ENCODE data around the gene PIANP. TPM values are rescaled to one million over a fixed set of nuclear protein-coding genes. Genes with fewer than 3 reads are reported as not detected.

Gene PIANP
- 0.95 to 1.5 TPM (median 0.97 TPM) in 5 replicates for total RNA-seq (2022; extraction: Qiagen RNA extraction; ENCODE audit: low read depth)

GRCh38 chr12:6700646-6701051, at the start of gene PIANP:
TSS of gene PIANP (minus strand) at chr12:6700815. CDS start at chr12:6698061, 2,754 bp downstream.

GRCh38 chr12:6723607-6724408, 23.2 kb upstream of the PIANP start, which contains the start of gene COPS7A:
TSS of gene COPS7A (plus strand) at chr12:6724046. CDS start at chr12:6724657, 611 bp downstream.

GRCh38 chr12:6688999-6689882, 11.4 kb downstream of the PIANP start, which contains the start of gene ZNF384:
TSS of gene ZNF384 (minus strand) at chr12:6689375. CDS start at chr12:6679520, 9,855 bp downstream.

GRCh38 chr12:6662906-6663742, 37.5 kb downstream of the PIANP start, which contains the start of gene ING4:
TSS of gene ING4 (minus strand) at chr12:6663119. CDS start at chr12:6663101, 18 bp downstream.

GRCh38 chr12:6647083-6647604, 53.5 kb downstream of the PIANP start, which contains the start of gene ACRBP:
TSS of gene ACRBP (minus strand) at chr12:6647432. CDS start at chr12:6647366, 66 bp downstream.

Other genes starting within 250 kb of the PIANP start
- 3.3 to 4.7 TPM (median 3.8 TPM) in 5 replicates for gene TAPBPL, start 248.8 kb downstream of the PIANP start, total RNA-seq (2022; extraction: Qiagen RNA extraction; ENCODE audit: low read depth)
- 9.8 to 12.0 TPM (median 11.0 TPM) in 5 replicates for gene VAMP1, start 230.1 kb downstream of the PIANP start, total RNA-seq (2022; extraction: Qiagen RNA extraction; ENCODE audit: low read depth)
- 293 to 351 TPM (median 319 TPM) in 5 replicates for gene MRPL51, start 207.6 kb downstream of the PIANP start, total RNA-seq (2022; extraction: Qiagen RNA extraction; ENCODE audit: low read depth)
- gene NCAPD2, start 206.7 kb downstream of the PIANP start, total RNA-seq (2022; extraction: Qiagen RNA extraction; ENCODE audit: low read depth) = 49.8 to 66.2 TPM (median 58.4 TPM) in 5 replicates
- 6,831 to 9,120 TPM (median 8,658 TPM) in 5 replicates for gene GAPDH, start 166.3 kb downstream of the PIANP start, total RNA-seq (2022; extraction: Qiagen RNA extraction; ENCODE audit: low read depth)
- 1.9 to 3.4 TPM (median 2.1 TPM) in 5 replicates for gene IFFO1, start 144.8 kb downstream of the PIANP start, total RNA-seq (2022; extraction: Qiagen RNA extraction; ENCODE audit: low read depth)
- 96.4 to 107 TPM (median 104 TPM) in 5 replicates for gene NOP2, start 132.5 kb downstream of the PIANP start, total RNA-seq (2022; extraction: Qiagen RNA extraction; ENCODE audit: low read depth)
- 64.0 to 70.4 TPM (median 64.3 TPM) in 5 replicates for gene CHD4, start 93.4 kb downstream of the PIANP start, total RNA-seq (2022; extraction: Qiagen RNA extraction; ENCODE audit: low read depth)
- 0.55 to 0.97 TPM (median 0.65 TPM) in 5 replicates for gene LPAR5, start 64.9 kb downstream of the PIANP start, total RNA-seq (2022; extraction: Qiagen RNA extraction; ENCODE audit: low read depth)
- 0.19 to 0.24 TPM (median 0.19 TPM) in 3 of 5 replicates, not detected in the others for gene ACRBP, start 53.4 kb downstream of the PIANP start, total RNA-seq (2022; extraction: Qiagen RNA extraction; ENCODE audit: low read depth)
- gene ING4, start 37.7 kb downstream of the PIANP start, total RNA-seq (2022; extraction: Qiagen RNA extraction; ENCODE audit: low read depth) = 11.2 to 16.5 TPM (median 14.6 TPM) in 5 replicates
- 50.8 to 60.2 TPM (median 56.8 TPM) in 5 replicates for gene ZNF384, start 11.4 kb downstream of the PIANP start, total RNA-seq (2022; extraction: Qiagen RNA extraction; ENCODE audit: low read depth)
- 48.9 to 55.9 TPM (median 52.8 TPM) in 5 replicates for gene COPS7A, start 23.2 kb upstream of the PIANP start, total RNA-seq (2022; extraction: Qiagen RNA extraction; ENCODE audit: low read depth)
- gene MLF2, start 52.3 kb upstream of the PIANP start, total RNA-seq (2022; extraction: Qiagen RNA extraction; ENCODE audit: low read depth) = 261 to 319 TPM (median 311 TPM) in 5 replicates
- 593 to 907 TPM (median 774 TPM) in 5 replicates for gene PTMS, start 65.5 kb upstream of the PIANP start, total RNA-seq (2022; extraction: Qiagen RNA extraction; ENCODE audit: low read depth)
- gene LAG3, start 71.7 kb upstream of the PIANP start, total RNA-seq (2022; extraction: Qiagen RNA extraction; ENCODE audit: low read depth) = 0.94 to 2.1 TPM (median 1.5 TPM) in 5 replicates
- gene CD4, start 88.7 kb upstream of the PIANP start, total RNA-seq (2022; extraction: Qiagen RNA extraction; ENCODE audit: low read depth) = not detected in 5 replicates
- gene GPR162, start 121.0 kb upstream of the PIANP start, total RNA-seq (2022; extraction: Qiagen RNA extraction; ENCODE audit: low read depth) = 0.27 to 1.1 TPM (median 0.61 TPM) in 5 replicates
- gene P3H3, start 127.6 kb upstream of the PIANP start, total RNA-seq (2022; extraction: Qiagen RNA extraction; ENCODE audit: low read depth) = 19.6 to 28.9 TPM (median 27.4 TPM) in 5 replicates
- gene GNB3, start 140.1 kb upstream of the PIANP start, total RNA-seq (2022; extraction: Qiagen RNA extraction; ENCODE audit: low read depth) = 0.96 to 1.9 TPM (median 1.8 TPM) in 5 replicates
- 70.8 to 86.2 TPM (median 80.8 TPM) in 5 replicates for gene CDCA3, start 150.5 kb upstream of the PIANP start, total RNA-seq (2022; extraction: Qiagen RNA extraction; ENCODE audit: low read depth)
- 69.7 to 80.0 TPM (median 72.6 TPM) in 5 replicates for gene USP5, start 151.3 kb upstream of the PIANP start, total RNA-seq (2022; extraction: Qiagen RNA extraction; ENCODE audit: low read depth)
- 1,472 to 1,683 TPM (median 1,669 TPM) in 5 replicates for gene TPI1, start 166.7 kb upstream of the PIANP start, total RNA-seq (2022; extraction: Qiagen RNA extraction; ENCODE audit: low read depth)
- 30.1 to 40.4 TPM (median 37.5 TPM) in 5 replicates for gene SPSB2, start 172.5 kb upstream of the PIANP start, total RNA-seq (2022; extraction: Qiagen RNA extraction; ENCODE audit: low read depth)
- gene LRRC23, start 204.0 kb upstream of the PIANP start, total RNA-seq (2022; extraction: Qiagen RNA extraction; ENCODE audit: low read depth) = 16.6 to 18.7 TPM (median 17.2 TPM) in 5 replicates
- 38.6 to 40.3 TPM (median 40.0 TPM) in 5 replicates for gene ENO2, start 213.8 kb upstream of the PIANP start, total RNA-seq (2022; extraction: Qiagen RNA extraction; ENCODE audit: low read depth)
- gene ATN1, start 227.1 kb upstream of the PIANP start, total RNA-seq (2022; extraction: Qiagen RNA extraction; ENCODE audit: low read depth) = 54.4 to 77.3 TPM (median 73.9 TPM) in 5 replicates
- not detected in 5 replicates for gene RNU7-1, start 243.0 kb upstream of the PIANP start, total RNA-seq (2022; extraction: Qiagen RNA extraction; ENCODE audit: low read depth)
- 300 to 340 TPM (median 314 TPM) in 5 replicates for gene C12orf57, start 243.2 kb upstream of the PIANP start, total RNA-seq (2022; extraction: Qiagen RNA extraction; ENCODE audit: low read depth)

Data from A549 treated with GW870086 at 1 μM for 4 hours (cell line).